ENCODE results near the gene CCR6.

CCR6 gene

GRCh38 chr6:167105060-167105459 is 17.8 kb upstream of the CCR6 start:
- no peak for DNase-seq (ENCODE audit: low read depth, low spot score)
- H3K4me3 ChIP-seq (ENCODE audit: low read depth, low read length) = no peak overlapping the region
- CTCF ChIA-PET = no interaction called here
- POLR2A ChIA-PET = no interaction called here
- no peak for TF ChIP-seq CTCF (IDR thresholded peaks at IDR 0.05; ENCODE audit: insufficient read depth, low read length, missing control alignments)

- TF ChIP-seq CTCF (IDR thresholded peaks at IDR 0.05; ENCODE audit: insufficient read depth, low read length, missing control alignments) = no peak
- DNase-seq (ENCODE audit: low read depth, low spot score) = no peak
- H3K4me3 ChIP-seq (ENCODE audit: low read depth, low read length) = no peak overlapping the region
- ChIA-PET POLR2A (no interaction called here), CTCF (no interaction called here)
Measured at GRCh38 chr6:167106406-167106805, 16.5 kb upstream of the CCR6 start.

GRCh38 chr6:167107787-167108186 is 15.1 kb upstream of the CCR6 start:
- ChIA-PET CTCF (no interaction called here), POLR2A (no interaction called here)
- TF ChIP-seq CTCF (IDR thresholded peaks at IDR 0.05; ENCODE audit: insufficient read depth, low read length, missing control alignments) = no peak
- DNase-seq (ENCODE audit: low read depth, low spot score) = no peak
- H3K4me3 ChIP-seq (ENCODE audit: low read depth, low read length) = no peak overlapping the region

GRCh38 chr6:167108278-167108677 is 14.6 kb upstream of the CCR6 start:
- DNase-seq (ENCODE audit: low read depth, low spot score) = no peak
- TF ChIP-seq CTCF (IDR thresholded peaks at IDR 0.05; ENCODE audit: insufficient read depth, low read length, missing control alignments) = no peak
- POLR2A ChIA-PET = no interaction called here
- CTCF ChIA-PET = no interaction called here
- H3K4me3 ChIP-seq (ENCODE audit: low read depth, low read length) = no peak overlapping the region

- no peak for TF ChIP-seq CTCF (IDR thresholded peaks at IDR 0.05; ENCODE audit: insufficient read depth, low read length, missing control alignments)
- ChIA-PET POLR2A (no interaction called here), CTCF (no interaction called here)
Measured at GRCh38 chr6:167109651-167110050, 13.2 kb upstream of the CCR6 start.

GRCh38 chr6:167111597-167111996 is 11.3 kb upstream of the CCR6 start:
- DNase-seq (ENCODE audit: low read depth, low spot score) = no peak
- no peak for TF ChIP-seq CTCF (IDR thresholded peaks at IDR 0.05; ENCODE audit: insufficient read depth, low read length, missing control alignments)
- no peak overlapping the region for H3K4me3 ChIP-seq (ENCODE audit: low read depth, low read length)
- CTCF ChIA-PET = no interaction called here
- POLR2A ChIA-PET = no interaction called here

More at GRCh38 chr6:167109651-167110050, 13.2 kb upstream of the CCR6 start:
- no peak overlapping the region for H3K4me3 ChIP-seq (ENCODE audit: low read depth, low read length)
- no peak for DNase-seq (ENCODE audit: low read depth, low spot score)
